MV-4-11 (cell line): ENCODE data around the gene FSIP1.

Source experiments
- DNase-seq: peaks from one replicate; lab custom pipeline; 2025; lab: John Stamatoyannopoulos, UW

The FSIP1 gene

DNA sequence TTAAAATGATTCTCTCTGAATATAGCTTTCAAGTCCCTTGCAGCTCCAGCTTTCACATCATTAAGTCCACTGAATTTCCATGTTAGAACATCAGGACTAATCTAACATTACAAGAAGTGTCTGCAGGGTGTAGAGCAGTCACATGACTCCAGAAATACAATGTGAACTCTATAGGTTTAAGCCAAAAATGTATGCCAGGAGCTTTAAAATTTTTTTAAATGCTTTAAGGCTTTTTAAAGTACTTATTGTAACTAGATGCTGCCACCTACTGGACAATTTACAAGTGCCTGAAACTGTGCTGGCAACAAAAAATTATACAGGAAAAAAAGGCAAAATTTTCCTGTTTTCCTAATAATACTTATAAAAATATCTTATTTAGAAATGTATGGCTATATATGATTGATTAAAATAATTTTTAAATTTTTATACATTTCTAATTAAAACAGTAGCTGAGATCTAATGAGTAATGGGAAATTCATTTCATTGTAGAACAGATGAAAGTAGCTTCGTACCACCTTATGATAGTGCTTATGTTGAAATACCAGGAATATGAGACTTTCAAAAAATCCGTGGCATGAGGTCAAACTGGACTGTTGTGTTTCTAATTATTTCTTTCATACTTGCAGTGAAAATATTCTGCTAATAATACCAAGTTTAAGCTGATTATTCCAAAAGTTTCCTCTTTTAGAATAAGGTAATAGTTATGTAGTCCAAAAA, 25.7 kb downstream of the FSIP1 start:
- peak; percentile 25 for DNase-seq

DNA sequence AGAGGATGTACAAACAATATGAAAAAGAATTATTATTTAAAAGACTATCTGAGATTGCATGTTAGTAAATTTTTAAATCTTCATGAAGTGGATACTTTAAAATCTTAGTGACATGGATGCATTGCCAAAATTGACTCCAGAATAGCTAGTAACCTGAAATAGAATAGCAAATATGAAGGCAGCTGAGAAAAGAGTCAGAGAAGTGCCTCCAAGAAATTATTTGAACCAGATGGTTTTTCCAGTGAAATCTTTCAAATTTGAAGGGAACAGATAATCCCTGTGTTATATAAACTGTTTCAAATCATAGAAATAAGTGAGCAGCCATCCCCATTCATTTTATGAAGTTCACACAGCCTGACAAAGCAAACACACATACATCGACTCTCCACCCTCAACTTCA, 29.6 kb downstream of the FSIP1 start:
- no peak for DNase-seq

DNA sequence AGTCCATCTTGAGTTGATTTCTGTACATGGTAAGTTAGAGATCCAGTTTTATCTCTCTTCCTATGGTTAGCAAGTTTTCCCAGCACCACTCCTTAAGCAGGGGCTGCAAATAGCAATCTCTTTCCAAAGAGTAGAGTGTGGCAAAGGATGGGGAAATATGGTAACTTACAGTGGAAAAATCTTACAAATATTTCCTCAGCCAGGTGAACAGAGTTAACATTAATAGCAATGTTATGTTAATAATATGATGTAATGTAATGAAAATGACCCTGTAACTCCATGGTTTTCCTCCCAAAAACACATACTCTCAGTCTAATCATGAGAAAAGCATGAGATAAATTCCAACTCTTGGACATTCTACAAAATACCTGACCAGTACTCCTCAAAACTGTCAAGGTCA, 30.4 kb downstream of the FSIP1 start:
- no peak for DNase-seq

DNA sequence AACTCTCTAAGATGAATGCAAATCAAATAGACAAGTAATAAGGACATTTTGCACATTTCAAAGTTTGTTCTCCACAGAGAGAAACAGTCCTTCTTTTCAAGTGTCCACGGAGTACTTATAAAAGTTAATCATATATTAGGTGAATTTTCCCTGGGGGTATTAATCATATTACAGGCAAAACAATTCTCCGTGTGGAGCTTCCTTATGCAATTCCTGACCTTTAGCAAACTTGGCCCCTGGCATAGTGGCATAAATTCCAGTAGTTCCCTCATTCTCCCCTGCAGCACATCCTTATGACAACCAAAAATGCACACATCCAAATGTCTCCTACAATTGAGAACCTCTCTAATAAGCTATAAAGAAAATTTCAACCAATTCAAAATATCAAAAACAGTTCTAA, 34.4 kb downstream of the FSIP1 start:
- DNase-seq = no peak

DNA sequence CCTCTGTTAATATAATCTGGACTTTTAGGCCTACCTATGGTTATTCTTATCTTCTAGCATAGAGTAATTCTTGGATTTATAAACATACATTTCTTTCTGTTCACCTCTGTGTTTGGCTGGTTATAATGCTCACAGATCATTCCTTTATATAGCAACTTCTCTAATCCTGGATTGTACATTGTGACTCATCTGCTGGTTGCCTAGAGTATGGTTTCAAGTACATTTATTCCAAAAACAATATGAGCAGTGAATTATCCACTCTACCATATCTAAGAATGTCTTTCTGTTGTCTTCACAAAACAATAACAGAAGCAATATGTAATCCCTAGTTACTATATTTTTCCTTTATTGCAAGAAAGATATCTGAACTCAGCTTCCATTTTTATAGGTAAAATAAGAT, 35.3 kb downstream of the FSIP1 start:
- peak; percentile 3 for DNase-seq

DNA sequence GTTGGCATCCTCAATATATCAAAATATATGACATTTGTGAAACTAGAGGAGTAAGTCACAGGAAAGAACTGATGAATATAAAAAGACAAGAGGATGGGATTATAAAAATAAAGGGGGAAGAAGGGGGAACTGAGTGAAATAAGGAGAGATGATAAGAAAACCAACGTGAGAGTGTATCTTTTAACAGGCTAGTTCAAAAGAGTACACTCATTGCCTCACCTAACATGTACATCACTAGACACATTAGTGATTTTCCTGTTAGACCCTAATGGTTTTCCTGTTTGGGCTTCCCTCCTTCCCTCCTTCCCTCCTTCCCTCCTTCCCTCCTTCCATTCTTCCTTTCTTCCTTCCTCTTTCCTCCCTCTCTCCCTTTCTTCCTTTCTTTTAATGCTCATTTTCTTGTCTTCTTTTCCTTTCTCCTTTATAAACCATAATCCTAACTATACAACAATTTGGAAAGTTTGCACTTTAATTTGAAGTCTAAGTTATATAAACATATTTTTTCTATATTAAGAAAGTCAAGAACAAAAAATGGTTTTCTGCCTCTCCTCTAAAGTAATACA, 35.8 kb downstream of the FSIP1 start:
- no peak for DNase-seq

DNA sequence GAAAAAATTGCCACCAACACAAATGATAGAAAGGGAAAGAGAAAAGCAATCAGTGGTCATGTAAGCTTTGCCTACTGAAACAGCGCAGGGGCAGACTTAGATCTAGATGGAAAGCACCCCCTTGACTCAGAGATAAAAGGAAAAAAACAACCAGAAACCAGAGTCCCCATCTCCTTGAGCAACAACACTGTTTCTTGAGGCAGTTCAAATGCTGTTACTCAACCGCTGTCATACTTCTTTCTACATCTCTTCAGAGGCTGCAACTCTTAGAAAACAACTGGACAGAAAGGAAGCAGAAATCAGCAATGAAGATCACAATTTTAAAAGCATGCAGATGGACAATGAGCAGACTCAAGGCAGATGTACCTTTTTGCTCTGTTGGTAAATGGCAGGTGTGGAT, 36.5 kb downstream of the FSIP1 start:
- DNase-seq = no peak

DNA sequence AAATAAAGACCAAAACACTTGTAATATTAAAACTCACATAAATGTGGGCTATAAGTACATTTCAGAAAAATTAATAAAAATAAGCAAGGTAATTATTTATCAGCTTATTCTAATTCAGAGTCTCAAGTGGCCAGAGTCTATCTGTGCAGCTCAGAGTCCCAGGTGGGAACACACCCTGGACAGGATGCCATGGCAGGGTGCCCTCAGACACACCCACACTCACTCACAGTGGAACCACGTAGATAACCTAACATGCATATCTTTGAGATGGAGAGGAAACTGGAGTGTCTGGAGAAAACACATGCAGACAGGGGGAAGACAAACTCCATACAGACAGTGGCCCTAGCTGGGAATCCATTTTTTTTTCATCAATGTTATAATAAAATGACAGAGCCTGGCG, 37.2 kb downstream of the FSIP1 start:
- DNase-seq = no peak

DNA sequence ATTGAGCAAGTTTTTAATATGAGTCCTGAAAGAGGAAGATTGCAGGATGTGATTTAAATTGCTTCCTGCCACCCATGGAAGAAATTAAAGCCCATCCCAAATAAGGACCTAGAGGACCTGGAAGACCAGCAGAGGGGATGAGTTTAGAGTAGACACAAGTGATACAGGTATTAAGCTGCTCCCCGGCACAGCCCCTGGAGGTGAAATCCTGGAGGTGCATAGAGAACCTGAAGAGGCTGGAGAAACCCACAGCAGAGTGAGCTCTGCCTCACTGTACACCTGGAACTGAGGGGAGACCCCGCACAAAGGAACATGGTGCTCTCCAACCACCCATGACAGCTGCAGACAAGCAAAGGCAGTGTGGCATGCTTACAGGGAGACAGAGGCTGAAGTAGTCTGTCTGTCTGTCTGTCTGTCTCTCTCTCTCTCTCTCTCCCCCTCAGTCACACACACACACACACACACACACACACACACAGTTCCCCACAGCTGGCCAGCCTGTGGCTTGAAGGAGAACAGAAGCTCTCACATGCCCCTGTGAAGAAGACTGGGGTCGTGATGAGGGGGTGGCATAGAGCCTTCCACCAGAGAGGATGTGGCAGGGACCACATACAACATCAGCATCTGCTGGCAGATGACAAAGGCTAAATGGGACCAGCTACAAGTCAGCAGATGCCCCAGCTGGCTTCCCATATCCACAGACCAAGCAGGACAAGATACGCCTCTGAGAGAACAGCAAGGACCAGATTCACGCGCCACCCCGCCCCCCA, 38.1 kb downstream of the FSIP1 start:
- DNase-seq = no peak

DNA sequence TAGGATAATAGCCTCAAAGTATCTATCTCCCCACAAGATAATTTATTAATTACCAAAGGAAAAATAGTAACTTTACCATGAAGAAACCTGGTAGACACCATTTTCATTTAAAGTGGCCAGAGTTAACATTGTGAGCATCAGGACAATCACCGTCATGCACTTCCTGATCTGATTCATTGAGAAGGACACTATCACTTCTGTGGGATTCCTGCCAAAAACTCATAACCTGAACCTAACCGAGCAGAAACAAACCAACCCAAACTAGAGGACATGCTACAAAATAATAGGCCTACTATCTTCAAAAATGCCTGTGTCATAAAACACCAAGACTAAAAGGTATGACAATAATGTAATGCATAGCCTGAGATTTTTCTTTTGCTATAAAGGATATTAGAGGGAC, 39.0 kb downstream of the FSIP1 start:
- DNase-seq = no peak

DNA sequence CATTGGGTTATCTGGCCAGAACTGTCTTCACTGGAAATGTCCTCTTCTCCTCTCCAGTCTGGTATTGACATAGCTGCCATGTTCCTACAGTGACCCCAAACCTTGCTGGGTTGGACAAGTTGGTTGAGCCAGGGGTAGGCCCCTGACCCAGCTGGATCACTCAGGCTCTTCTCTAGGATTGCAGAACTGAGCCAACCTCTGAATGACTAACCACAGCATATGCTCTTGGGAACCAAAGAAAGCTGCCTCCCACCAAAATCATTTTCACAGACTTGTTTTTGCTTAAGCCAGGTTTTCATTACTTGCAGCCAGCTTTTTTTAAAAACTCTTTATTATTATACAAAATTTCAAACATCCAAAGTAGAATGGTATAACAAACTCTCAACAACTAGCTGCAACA, 41.4 kb downstream of the FSIP1 start:
- no peak for DNase-seq

DNA sequence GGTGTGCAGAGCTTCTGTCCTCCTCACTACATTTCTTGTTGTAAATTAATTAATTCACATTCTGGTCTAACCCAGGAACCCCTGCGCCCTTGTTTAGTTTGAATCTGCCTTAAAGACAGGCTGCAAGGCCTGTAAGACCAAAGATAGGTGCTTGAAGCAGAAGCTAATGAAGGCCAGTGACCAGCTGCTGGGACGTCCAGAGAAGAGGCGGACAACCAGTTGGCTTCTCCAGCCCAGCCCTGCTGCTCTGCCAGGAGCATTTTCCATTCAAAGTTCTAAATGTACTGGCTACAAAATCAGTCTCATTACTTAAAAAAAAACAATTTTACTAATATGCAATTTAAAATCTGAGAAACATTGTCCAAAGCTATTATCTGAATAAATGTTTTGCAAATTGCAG, 43.6 kb downstream of the FSIP1 start:
- DNase-seq = no peak

DNA sequence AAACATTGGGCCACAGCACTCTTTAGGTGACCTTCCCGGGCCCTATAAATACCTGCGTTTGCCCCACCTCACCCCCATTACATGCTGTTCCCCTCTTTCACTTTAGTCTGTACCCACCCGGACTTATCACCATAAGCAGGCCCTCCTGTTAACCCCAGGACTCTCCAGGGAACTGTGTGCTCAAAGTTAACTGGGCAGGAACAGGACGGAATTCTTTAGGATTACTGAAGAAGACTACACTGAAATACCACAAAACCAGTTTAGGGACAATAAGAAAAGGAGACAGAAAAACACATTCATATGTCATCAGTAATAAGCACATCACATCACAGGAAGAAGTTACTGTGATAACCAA, 45.5 kb downstream of the FSIP1 start:
- DNase-seq = no peak

DNA sequence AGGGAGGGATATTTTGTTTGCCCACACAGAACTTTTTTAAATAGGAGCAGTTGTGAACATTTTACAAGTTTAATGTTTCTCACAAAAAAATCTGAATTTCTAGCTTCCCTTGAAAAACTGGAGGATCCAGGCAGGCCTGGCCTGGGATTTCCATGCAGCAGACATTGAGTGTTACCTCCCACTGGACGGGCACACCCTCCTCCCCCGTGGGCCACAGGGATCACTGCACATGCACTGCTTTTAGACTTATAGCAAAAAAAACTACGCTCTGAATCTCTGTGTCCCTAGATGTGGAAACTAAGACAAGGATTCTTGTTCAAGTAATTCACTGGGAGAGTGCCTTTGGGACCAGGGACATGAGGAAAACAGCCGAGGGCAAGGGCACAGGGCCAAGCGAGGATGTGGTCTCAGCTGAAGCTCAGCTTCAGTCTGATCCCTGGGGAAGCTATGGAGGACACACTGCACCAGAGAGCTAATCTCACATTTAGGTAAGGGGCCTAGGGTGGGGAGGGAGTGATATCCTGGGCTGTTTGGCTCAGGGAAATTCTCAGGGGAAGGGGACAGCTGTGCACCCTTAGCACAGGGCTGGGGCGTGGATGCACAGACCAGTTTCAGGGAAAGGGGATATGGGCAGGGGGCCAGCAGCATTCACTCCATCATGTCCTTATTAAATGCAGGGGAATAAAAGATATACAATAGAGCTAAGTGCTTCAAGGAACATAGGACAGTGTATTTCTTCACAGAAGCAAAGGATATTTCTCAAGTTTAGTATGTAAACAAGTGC, 46.0 kb downstream of the FSIP1 start:
- DNase-seq = no peak

DNA sequence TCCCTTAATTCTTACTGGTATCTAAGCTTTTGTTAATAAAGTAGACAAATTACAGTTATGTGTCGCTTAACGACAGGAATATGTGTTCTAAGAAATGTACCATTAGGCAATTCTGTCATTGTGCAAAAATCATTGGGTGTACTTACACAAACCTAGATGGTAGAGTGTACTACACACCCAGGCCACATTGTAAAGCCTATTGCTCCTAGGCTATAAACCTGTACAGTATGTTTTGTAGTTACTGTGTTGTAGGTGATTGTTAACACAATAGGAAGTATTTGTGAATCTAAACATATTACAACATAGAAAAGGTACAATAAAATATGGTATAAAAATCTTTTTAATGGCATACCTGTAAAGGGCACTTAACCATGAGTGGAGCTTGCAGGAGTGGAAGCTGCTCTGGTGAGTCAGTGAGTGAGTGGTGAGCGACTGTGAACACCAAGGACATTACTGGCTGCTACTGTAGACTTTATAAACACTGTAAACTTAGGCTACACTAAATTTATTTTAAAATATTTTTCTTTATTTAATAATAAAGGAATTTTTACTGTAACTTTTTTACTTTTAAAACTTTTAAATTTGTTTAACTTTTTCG, 47.4 kb downstream of the FSIP1 start:
- DNase-seq = no peak

DNA sequence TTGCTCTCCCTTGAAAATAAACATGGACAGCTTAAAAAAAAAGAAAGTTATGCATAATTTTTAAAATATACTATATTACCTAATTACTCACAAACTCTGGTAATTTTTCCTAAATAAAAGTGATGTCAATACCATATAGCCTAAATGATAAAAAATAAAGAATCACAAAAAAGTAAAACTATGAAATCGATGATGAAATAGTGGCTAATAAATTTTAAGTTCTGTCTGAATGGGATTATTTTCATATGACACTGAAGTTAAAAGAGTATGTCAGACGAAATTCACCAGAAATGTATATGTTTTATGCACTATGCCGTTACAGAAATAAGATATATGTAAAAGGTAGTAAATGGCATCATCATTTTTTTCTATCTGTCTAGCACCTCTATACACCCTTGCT, 51.4 kb downstream of the FSIP1 start:
- no peak for DNase-seq

DNA sequence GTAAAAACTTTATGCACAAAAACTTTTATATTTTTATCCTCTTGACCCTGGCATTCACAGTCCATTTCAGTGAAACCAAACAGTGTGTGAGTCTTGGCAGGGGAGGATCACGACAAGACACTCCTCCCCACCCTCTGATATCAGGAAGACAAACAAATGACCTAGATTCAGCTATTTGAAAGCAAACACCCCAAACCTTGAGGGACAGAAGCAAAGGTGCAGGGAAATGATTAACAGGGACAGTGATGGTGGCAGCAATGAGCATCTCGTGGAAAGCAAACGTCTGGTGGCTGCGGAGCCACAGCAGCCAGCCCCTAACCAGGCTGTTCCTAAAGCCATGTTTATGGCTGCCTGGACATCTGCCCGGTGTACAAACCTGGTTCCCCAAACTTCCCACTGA, 52.1 kb downstream of the FSIP1 start:
- DNase-seq = no peak

DNA sequence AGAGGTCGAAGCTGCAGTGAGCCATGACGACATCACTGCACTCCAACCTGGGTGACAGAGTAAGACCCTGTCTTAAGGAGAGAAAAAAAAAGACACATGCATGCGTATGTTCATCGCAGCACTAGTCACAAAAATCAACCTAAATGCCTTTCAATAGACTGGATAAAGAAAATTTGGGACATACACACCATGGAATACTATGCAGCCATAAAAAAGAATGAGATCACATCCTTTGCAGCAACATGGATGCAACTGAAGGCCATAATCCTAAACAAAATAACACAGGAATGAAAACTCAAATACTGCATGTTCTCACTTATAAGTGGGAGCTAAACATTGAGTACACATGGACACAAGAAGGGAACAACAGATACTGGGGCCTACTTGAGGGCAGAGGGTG, 53.1 kb downstream of the FSIP1 start:
- no peak for DNase-seq

DNA sequence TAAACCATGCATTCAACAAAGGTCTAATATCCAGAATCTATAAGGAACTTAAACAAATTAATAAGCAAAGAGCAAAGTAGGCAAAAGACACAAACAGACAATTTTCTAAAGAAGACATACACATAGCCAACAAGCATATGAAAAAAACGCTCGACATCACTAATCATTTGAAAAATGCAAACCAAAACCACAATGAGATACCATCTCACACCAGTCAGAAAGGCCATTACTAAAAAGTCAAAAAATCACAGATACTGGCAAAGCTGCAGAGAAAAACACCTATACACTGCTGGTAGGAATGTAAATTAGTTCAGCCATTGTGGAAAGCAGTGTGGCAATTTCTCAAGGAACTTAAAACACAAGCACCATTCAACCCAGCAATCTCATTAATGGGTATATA, 53.8 kb downstream of the FSIP1 start:
- no peak for DNase-seq

DNA sequence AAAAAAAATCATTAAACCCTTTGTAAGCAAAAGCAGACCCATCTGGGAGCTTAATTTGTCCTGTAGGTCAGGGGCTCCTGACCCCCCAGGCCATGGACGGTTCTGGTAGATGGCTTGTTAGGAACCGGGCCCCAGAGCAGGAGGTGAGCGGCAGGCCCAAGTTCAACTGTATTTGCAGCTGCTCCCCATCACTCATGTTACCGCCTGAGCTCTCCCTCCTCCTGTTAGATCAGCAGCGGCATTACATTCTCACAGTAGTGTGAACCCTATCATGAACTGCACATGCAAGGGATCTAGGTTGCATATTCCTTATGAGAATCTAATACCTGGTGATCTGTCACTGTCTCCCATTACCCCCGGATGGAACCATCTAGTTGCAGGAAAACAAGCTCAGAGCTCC, 60.7 kb downstream of the FSIP1 start:
- no peak for DNase-seq

DNA sequence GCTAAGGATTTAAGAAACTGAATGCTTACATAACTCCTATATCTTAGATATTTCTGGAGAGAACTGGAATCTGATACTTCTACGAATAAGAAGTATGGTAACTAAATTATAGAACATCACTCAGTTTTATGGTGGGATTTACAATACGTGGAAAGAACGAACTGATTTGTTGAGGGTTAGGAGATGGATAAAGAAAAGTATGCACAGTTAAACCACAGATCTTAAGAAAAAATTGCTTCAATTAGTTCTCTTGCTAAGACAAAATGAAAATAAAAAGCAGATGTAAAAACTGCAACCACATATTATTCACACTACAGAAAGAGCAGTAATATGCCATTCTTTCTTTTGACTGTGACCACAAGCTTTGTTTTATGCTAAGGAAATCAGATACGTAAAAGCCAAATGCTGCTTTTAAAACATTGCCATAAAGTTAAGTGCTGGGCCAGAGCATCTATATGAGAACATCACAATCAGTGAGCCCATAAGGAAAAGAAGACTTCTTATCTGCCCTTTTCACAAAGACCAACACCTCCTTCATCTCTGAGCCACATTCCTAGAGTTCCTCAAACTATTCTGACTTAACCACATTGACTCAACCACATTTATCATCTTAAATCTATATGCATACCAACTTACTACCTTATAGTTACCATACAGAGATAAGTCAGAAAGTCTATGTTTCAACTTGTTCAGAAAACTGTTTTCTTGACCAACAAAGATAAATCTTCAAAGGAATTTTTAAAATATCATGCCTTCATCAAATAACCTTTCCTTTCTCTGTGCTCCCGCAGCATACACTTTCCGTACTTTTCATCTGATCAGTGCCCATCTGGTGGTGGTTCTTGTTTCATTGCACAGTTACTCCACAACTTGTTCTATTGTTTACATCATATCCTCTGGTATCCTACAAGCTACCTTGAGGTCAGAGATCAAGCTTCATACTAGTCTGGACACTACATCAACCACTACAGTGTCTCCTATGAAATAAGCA, 61.7 kb downstream of the FSIP1 start:
- DNase-seq = peak; percentile 10
